ENCODE results near the gene COX10.
"Not testable (repeated sequence)": the region's sequence is repeated elsewhere in the genome, so short reads cannot be mapped to it uniquely, and the experiment has no call there.

- not testable (repeated sequence) for TF ChIP-seq CTCF (conservative IDR thresholded peaks at IDR 0.05; ENCODE audit: low read length); EZH2phosphoT487 (IDR thresholded peaks at IDR 0.05; ENCODE audit: borderline replicate concordance, low read depth, low read length)
Observed at GRCh38 chr17:14192039-14192438, 122.7 kb downstream of the COX10 start.

All from OCI-LY7 (cell line).